Measurements from ENCODE around the gene GNAL.

GNAL gene

GRCh38 chr18:11923450-11923849, 234.4 kb downstream of the GNAL start:
- no peak for DNase-seq

DNA sequence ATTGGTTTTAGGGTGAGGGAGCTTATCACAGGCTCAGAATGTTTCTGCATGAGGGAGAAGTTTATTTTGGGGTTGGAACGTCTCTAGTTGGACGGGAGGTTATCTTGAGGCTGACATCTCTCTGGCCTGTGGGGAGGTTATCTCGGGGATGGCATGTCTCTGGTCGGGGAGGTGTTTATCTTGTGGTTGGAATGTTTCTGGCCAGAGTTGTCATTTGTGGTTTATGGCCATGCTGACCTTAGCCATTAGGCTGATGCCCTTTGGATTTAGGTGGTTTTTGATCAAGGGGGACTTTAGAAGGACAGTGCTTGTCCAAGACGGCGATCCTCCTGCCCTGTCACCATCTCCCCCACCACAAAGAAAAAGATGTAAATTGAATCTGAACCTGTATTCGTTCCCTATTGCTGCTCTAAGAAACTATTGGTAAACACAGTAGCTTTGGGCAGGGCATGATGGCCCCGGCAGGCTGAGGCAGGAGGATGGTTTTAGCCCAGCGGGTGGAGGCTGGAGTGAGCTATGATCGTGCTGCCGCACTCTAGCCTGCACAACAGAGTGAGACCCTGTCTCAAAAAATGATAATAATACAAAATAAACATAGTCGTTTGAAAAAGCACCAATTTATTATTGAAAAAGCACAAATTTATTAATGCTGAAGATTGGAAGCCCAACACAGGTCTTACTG, 236.9 kb downstream of the GNAL start:
- DNase-seq = no peak

GRCh38 chr18:11927497-11927896, 238.4 kb downstream of the GNAL start:
- no peak for DNase-seq

DNA sequence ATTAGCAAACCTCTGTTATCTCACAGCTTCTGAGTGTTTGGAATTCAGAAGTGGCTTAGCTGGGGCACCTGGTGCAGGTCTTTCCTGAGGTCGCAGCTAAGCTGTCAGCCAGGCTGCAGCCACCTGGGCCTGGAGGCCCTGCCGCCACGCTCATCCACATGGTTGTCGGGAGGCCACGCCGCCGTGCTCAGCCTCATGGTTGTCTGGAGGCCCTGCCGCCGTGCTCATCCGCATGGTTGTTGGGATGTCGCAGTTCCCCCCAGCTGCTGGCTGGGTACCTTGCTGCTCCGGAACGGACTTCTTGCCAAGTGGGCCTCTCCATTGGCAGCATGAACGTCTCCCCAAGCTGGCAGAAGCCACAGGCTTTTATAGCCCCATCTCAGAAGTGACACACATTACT, 243.3 kb downstream of the GNAL start:
- no peak for DNase-seq

Data from fibroblast of skin of right biceps (primary cell).